ENCODE measurements around the gene ARFGEF2. TPM values are rescaled to one million over a fixed set of nuclear protein-coding genes. Genes with fewer than 3 reads are reported as not detected.

The ARFGEF2 gene
- total and polyA plus RNA-seq, 4 donors: 10.3 to 51.3 (median 16.6) TPM

DNA sequence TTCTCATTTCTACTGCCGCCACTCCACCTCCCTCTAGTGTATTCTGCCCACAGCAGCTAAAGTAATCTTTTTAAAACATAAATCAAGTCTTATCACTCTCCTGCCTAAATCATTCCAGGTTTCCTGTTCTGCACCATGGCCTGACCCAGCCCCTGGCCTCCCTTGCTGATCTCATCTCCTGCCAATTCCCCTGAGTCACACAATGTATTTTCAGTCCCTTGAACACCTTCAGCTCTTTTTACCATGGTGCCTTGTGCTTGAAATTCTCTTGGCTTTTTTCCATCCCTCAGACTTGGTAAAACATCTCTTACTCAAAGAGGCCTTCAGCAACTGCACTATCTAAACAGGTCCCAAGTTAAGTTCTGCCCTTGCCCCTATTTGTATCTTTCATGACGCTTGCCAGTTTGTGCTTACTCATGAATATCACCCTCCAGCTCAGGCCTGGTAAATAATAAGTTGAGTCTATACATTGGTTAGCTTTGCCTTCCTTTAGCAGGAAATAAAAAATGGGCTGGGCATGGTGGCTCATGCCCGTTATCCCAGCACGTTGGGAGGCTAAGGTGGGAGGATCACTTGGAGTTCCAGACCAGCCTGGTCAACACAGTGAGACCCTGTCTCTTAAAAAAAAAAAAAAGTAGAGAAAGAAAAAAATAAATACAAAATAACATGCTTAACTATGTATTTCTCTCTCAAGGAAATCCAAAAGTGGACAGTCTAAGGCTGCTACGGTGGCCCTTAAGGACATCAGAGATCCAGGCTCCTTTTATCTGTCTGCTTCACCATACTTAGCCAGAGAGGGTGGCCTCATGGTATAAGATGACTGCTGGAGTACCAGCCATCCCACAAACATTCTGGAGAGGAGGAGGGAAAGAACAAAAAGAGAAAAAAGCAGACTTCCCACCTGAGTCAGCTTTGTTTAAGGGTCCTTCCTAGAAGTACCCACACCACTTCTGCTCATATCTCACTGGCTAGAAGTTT, 62.2 kb downstream of the ARFGEF2 start:
- H3K4me3 ChIP-seq (ENCODE audit: low read depth in 1 of 3, low read length in 3 of 3): no peak overlapping the region
- no peak for TF ChIP-seq EGR1 (IDR thresholded peaks at IDR 0.05; ENCODE audit: low read depth in 2 of 2)
- TF ChIP-seq RXRA (IDR thresholded peaks at IDR 0.05): no peak
- TF ChIP-seq RAD21 (IDR thresholded peaks at IDR 0.05): no peak
- peak; percentile 92 for TF ChIP-seq NR2F2 (IDR thresholded peaks at IDR 0.05)
- no peak for TF ChIP-seq GABPA (IDR thresholded peaks at IDR 0.05 in 1 of 2, conservative IDR thresholded peaks at IDR 0.05 in 1 of 2)
- TF ChIP-seq JUND (IDR thresholded peaks at IDR 0.05): no peak
- peaks cover 14 to 47% (median 30%) of the 10 kb centered on the region in 4 donors for H3K36me3 ChIP-seq (ENCODE audit: control insufficient read depth in 4 of 4, insufficient read depth in 3 of 4, low read depth in 1 of 4, low read length in 3 of 4)
- DNase-seq (ENCODE audit: low spot score): no peak
- no peak overlapping the region for H3K9ac ChIP-seq (ENCODE audit: low read depth in 1 of 2, low read length in 2 of 2)
- H3K27me3 ChIP-seq (ENCODE audit: control insufficient read depth in 4 of 4, insufficient read depth in 4 of 4, low read length in 3 of 4): no peaks in the 10 kb centered on the region
- no peak overlapping the region for H3K27ac ChIP-seq (ENCODE audit: low read depth in 1 of 2, low read length in 2 of 2)
- 88% methylated on average over 5 of the region's 5 CpGs for WGBS
- no peaks in the 10 kb centered on the region for H3K9me3 ChIP-seq (ENCODE audit: control insufficient read depth in 4 of 4, low read length in 3 of 4)
- H3K4me1 ChIP-seq (ENCODE audit: control insufficient read depth in 4 of 4, insufficient read depth in 4 of 4, low read length in 3 of 4): no peaks in the 10 kb centered on the region

DNA sequence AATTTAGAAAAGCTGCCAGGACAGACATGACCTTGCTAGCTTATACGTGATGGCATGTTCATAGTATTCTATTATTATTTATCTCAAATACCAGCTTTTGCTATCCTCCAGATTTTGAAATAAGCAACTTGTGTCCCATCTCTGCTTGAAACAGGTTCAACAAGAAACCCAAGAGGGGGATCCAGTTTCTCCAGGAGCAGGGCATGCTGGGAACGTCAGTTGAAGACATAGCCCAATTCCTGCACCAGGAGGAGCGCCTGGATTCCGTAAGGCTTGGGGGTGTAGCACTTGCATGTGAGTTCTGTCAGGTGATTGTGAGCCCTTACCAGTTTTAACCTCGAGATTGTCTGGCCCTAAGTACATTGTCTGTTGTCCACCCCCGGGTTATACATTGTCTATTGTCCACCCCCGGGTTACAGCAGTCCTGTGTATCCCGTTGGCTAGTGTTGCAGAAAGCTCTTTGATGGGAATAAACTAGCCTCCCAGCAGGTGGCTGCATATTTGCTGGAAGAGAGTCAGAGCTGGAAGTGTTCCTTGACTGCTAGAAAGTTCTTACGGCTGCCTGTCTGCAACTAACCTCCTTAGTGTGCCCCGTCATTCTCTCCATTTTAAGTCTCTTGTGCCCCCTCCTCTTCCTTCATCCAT, 63.2 kb downstream of the ARFGEF2 start:
- Histone ChIP-seq H3K27me3 (ENCODE audit: control insufficient read depth in 4 of 4, insufficient read depth in 4 of 4, low read length in 3 of 4) (no peaks in the 10 kb centered on the region), H3K4me1 (ENCODE audit: control insufficient read depth in 4 of 4, insufficient read depth in 4 of 4, low read length in 3 of 4) (no peaks in the 10 kb centered on the region), H3K4me3 (ENCODE audit: low read depth in 1 of 3, low read length in 3 of 3) (no peak overlapping the region), H3K9me3 (ENCODE audit: control insufficient read depth in 4 of 4, low read length in 3 of 4) (no peaks in the 10 kb centered on the region), H3K27ac (ENCODE audit: low read depth in 1 of 2, low read length in 2 of 2) (no peak overlapping the region), H3K9ac (ENCODE audit: low read depth in 1 of 2, low read length in 2 of 2) (no peak overlapping the region), H3K36me3 (ENCODE audit: control insufficient read depth in 4 of 4, insufficient read depth in 3 of 4, low read depth in 1 of 4, low read length in 3 of 4) (peaks cover 16 to 57% (median 40%) of the 10 kb centered on the region in 4 donors)
- TF ChIP-seq GABPA (IDR thresholded peaks at IDR 0.05 in 1 of 2, conservative IDR thresholded peaks at IDR 0.05 in 1 of 2) (no peak), RXRA (IDR thresholded peaks at IDR 0.05) (no peak), YY1 (IDR thresholded peaks at IDR 0.05) (no peak), RAD21 (IDR thresholded peaks at IDR 0.05) (no peak)
- DNase-seq (ENCODE audit: low spot score): no peak
- 88% methylated on average over 10 of the region's 10 CpGs for WGBS

DNA sequence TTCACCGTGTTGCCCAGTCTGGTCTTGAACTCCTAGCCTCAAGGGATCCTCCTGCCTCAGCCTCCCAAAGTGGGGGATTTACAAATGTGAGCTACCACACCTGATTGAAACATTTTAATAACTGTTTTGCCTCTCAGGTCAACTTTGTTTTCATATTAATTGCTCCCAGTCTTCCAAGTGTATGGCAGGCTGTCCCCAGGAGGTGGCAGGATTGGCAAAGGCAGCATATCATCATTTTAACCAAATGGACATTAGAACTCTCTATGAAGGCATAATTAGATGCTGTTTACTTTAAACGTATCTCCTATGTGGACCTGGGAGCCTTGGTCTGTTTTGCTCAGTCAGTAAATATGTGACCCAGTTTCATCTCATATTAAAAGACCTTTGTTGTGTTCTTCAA, 65.4 kb downstream of the ARFGEF2 start:
- Histone ChIP-seq H3K9ac (ENCODE audit: low read depth in 1 of 2, low read length in 2 of 2) (no peak overlapping the region), H3K36me3 (ENCODE audit: control insufficient read depth in 4 of 4, insufficient read depth in 3 of 4, low read depth in 1 of 4, low read length in 3 of 4) (peaks cover 19 to 77% (median 55%) of the 10 kb centered on the region in 4 donors), H3K27me3 (ENCODE audit: control insufficient read depth in 4 of 4, insufficient read depth in 4 of 4, low read length in 3 of 4) (no peaks in the 10 kb centered on the region), H3K4me1 (ENCODE audit: control insufficient read depth in 4 of 4, insufficient read depth in 4 of 4, low read length in 3 of 4) (no peaks in the 10 kb centered on the region), H3K4me3 (ENCODE audit: low read depth in 1 of 3, low read length in 3 of 3) (no peak overlapping the region), H3K9me3 (ENCODE audit: control insufficient read depth in 4 of 4, low read length in 3 of 4) (no peaks in the 10 kb centered on the region), H3K27ac (ENCODE audit: low read depth in 1 of 2, low read length in 2 of 2) (no peak overlapping the region)
- TF ChIP-seq RAD21 (IDR thresholded peaks at IDR 0.05): peak; percentile 65 to 75
- TF ChIP-seq FOXA2 (IDR thresholded peaks at IDR 0.05): no peak
- TF ChIP-seq, protein P1, sequence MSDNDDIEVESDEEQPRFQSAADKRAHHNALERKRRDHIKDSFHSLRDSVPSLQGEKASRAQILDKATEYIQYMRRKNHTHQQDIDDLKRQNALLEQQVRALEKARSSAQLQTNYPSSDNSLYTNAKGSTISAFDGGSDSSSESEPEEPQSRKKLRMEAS (IDR thresholded peaks at IDR 0.05): no peak
- TF ChIP-seq SP1 (IDR thresholded peaks at IDR 0.05): no peak
- no peak for TF ChIP-seq HNF4G (IDR thresholded peaks at IDR 0.05)
- no peak for TF ChIP-seq HNF4A (conservative IDR thresholded peaks at IDR 0.05)
- peak; percentile 33 for TF ChIP-seq CTCF (IDR thresholded peaks at IDR 0.05; ENCODE audit: low read depth, low read length, missing input control)
- no peak for TF ChIP-seq NR2F2 (IDR thresholded peaks at IDR 0.05)
- TF ChIP-seq REST (IDR thresholded peaks at IDR 0.05): no peak
- no peak for TF ChIP-seq FOXA1 (IDR thresholded peaks at IDR 0.05)
- TF ChIP-seq, protein P2, sequence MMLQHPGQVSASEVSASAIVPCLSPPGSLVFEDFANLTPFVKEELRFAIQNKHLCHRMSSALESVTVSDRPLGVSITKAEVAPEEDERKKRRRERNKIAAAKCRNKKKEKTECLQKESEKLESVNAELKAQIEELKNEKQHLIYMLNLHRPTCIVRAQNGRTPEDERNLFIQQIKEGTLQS (IDR thresholded peaks at IDR 0.05): no peak
- WGBS: 76% methylated on average over 2 of the region's 2 CpGs
- no peak for DNase-seq (ENCODE audit: low spot score)
